ENCODE results near the gene KIAA1217. TPM values are rescaled to one million over a fixed set of nuclear protein-coding genes. Genes with fewer than 3 reads are reported as not detected.

KIAA1217 gene
- total and polyA plus RNA-seq, 9 of the 15 experiments (the other 6 are each of a cell fraction or from before 2014, with no cell fraction given) = 0.04 TPM; not detected in 8

- no peak for TF ChIP-seq ZNF3 (CRISPR knock-in tag; IDR thresholded peaks at IDR 0.05)
- no peak for TF ChIP-seq ZBTB26 (CRISPR knock-in tag; IDR thresholded peaks at IDR 0.05)
- TF ChIP-seq, protein P1, sequence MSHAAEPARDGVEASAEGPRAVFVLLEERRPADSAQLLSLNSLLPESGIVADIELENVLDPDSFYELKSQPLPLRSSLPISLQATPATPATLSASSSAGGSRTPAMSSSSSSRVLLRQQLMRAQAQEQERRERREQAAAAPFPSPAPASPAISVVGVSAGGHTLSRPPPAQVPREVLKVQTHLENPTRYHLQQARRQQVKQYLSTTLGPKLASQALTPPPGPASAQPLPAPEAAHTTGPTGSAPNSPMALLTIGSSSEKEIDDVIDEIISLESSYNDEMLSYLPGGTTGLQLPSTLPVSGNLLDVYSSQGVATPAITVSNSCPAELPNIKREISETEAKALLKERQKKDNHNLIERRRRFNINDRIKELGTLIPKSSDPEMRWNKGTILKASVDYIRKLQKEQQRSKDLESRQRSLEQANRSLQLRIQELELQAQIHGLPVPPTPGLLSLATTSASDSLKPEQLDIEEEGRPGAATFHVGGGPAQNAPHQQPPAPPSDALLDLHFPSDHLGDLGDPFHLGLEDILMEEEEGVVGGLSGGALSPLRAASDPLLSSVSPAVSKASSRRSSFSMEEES (CRISPR knock-in tag; IDR thresholded peaks at IDR 0.05) = no peak
- TF ChIP-seq ELF1 (tag; IDR thresholded peaks at IDR 0.05) = no peak
- no peak for TF ChIP-seq LCOR (CRISPR knock-in tag; IDR thresholded peaks at IDR 0.05)
- no peak for TF ChIP-seq NBN (IDR thresholded peaks at IDR 0.05; ENCODE audit: low read depth)
- no peak for TF ChIP-seq NCOA2 (IDR thresholded peaks at IDR 0.05; ENCODE audit: partially characterized antibody in 2 of 2)
- TF ChIP-seq OTX1 (CRISPR knock-in tag; IDR thresholded peaks at IDR 0.05) = no peak
- ChIA-PET POLR2A (interaction anchor here (0.6 kb wide), 1 partner anchor 101 kb away, joined by 3 read pairs; no protein-coding TSS in a partner anchor), CTCF (ENCODE audit: low intra/inter-chr PET ratio) (no interaction called here)
- Histone ChIP-seq H3K4me2 (ENCODE audit: insufficient read depth, low read length) (no peak overlapping the region), H3K4me3 (no peak overlapping the region), H3K27ac (ENCODE audit: extremely low read depth, low read depth, low read length) (no peak overlapping the region), H3K36me3 (ENCODE audit: control insufficient read depth, insufficient read depth, low read length) (no peaks in the 10 kb centered on the region), H2AFZ (ENCODE audit: low read depth, low read length) (no peak overlapping the region), H4K20me1 (replicated peaks; ENCODE audit: control insufficient read depth, insufficient read depth, low read length) (no peaks in the 10 kb centered on the region), H3K9me1 (ENCODE audit: control insufficient read depth, insufficient read depth, low read length) (no peaks in the 10 kb centered on the region), H3K9me3 (replicated peaks; ENCODE audit: control insufficient read depth, insufficient read depth, low read depth, low read length) (no peaks in the 10 kb centered on the region), H3K9ac (ENCODE audit: insufficient read depth in 1 of 2, low read depth in 2 of 2, low read length in 2 of 2) (no peak overlapping the region), H3K4me1 (replicated peaks in 1 of 2; ENCODE audit: control insufficient read depth in 2 of 2, insufficient read depth in 2 of 2, low read length in 2 of 2) (no peaks in the 10 kb centered on the region), H3K79me2 (ENCODE audit: control insufficient read depth, insufficient read depth, low read length) (no peaks in the 10 kb centered on the region), H3K27me3 (ENCODE audit: control insufficient read depth in 2 of 2, insufficient read depth in 2 of 2, low read length in 2 of 2) (no peaks in the 10 kb centered on the region; a peak in 1 of 5 replicates)
- DNase-seq (ENCODE audit: extremely low read depth in 1 of 4, low spot score in 3 of 4) = no peak
- ATAC-seq = no peak
- FAIRE-seq = no peak
- 0% methylated on average over 1 of the region's 1 CpG for WGBS (ENCODE audit: insufficient coverage, low coverage, missing lambda C conversion rate)
- BruUV-seq (replicated peaks) = no TSS peak
- in situ Hi-C loops (cut with MboI) (no loop called here), intact Hi-C loops (cut with micrococcal nuclease) (no loop called here)
Observed at GRCh38 chr10:24234784-24235183, 25.8 kb downstream of the KIAA1217 start.
